Measurements from ENCODE around the gene ACSL1. TPM values are rescaled to one million over a fixed set of nuclear protein-coding genes. Genes with fewer than 3 reads are reported as not detected.

ACSL1 gene
- total RNA-seq, 1 experiment from 2014 or later = 3.5 TPM

DNA sequence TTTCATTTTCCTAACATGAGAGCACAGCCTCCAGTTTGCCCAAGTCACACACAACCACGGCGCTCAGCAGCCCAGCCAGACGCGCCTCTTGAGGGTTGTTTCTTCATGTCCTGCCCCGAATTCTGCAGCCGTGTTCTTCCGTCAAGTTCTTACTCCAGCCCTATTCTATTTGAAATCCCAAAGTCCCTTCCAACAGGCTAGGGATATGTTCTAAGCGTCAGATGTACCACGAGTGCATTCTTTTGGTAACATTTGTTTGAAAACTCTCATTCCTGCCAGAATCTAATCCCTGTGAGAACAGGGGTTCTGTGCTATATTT, 23.1 kb downstream of the ACSL1 start:
- Histone ChIP-seq H3T11ph (ENCODE audit: low read length) (no peak overlapping the region), H3K23ac (ENCODE audit: insufficient read length, low read depth, low read length) (no peak overlapping the region), H3K4ac (ENCODE audit: low read depth, low read length) (no peak overlapping the region), H4K8ac (replicated peaks; ENCODE audit: insufficient read length, low read depth, low read length) (no peak overlapping the region), H2BK15ac (ENCODE audit: low read depth, low read length) (no peak overlapping the region), H3K9me3 (ENCODE audit: control insufficient read depth, low read depth, low read length) (no peaks in the 10 kb centered on the region), H2AK5ac (ENCODE audit: insufficient read length, low read length) (no peak overlapping the region), H3K27ac (ENCODE audit: insufficient read length, low read depth, low read length) (no peak overlapping the region), H3K23me2 (ENCODE audit: insufficient read length, low read depth, low read length, poor library complexity, severe bottlenecking) (no peaks in the 10 kb centered on the region), H2BK20ac (ENCODE audit: low read depth, low read length, poor library complexity, severe bottlenecking) (no peak overlapping the region), H2BK5ac (ENCODE audit: insufficient read length, low read length) (no peak overlapping the region), H2BK12ac (ENCODE audit: insufficient read length, low read depth, low read length) (no peak overlapping the region), H3K14ac (ENCODE audit: insufficient read depth, low read length) (no peak overlapping the region), H3K27me3 (ENCODE audit: insufficient read depth, low read length) (no peaks in the 10 kb centered on the region), H3K79me2 (ENCODE audit: insufficient read depth, low read length) (no peaks in the 10 kb centered on the region), H3K56ac (ENCODE audit: insufficient read length, low read depth, low read length) (no peak overlapping the region), H2BK120ac (ENCODE audit: low read depth, low read length, poor library complexity, severe bottlenecking) (no peak overlapping the region), H4K91ac (ENCODE audit: insufficient read length, low read depth, low read length) (no peak overlapping the region), H3K4me2 (ENCODE audit: insufficient read depth, insufficient read length, low read length) (no peak overlapping the region), H4K20me1 (ENCODE audit: control insufficient read depth, insufficient read depth, insufficient read length) (no peaks in the 10 kb centered on the region), H3K4me1 (ENCODE audit: insufficient read depth, low read length) (peaks cover 6% of the 10 kb centered on the region), H3K9ac (ENCODE audit: extremely low read depth, insufficient read length, low read length) (no peak overlapping the region), H2AFZ (ENCODE audit: low read length) (no peak overlapping the region), H3K79me1 (ENCODE audit: insufficient read depth, low read depth, low read length, poor library complexity, severe bottlenecking) (no peaks in the 10 kb centered on the region), H4K5ac (ENCODE audit: insufficient read length, low read depth, low read length) (no peak overlapping the region), H3K18ac (ENCODE audit: insufficient read length, low read depth, low read length) (no peak overlapping the region)
- H3K27me3 Mint-ChIP-seq (ENCODE audit: low read depth) = peaks cover 7% of the 10 kb centered on the region
- TF ChIP-seq, protein P1, sequence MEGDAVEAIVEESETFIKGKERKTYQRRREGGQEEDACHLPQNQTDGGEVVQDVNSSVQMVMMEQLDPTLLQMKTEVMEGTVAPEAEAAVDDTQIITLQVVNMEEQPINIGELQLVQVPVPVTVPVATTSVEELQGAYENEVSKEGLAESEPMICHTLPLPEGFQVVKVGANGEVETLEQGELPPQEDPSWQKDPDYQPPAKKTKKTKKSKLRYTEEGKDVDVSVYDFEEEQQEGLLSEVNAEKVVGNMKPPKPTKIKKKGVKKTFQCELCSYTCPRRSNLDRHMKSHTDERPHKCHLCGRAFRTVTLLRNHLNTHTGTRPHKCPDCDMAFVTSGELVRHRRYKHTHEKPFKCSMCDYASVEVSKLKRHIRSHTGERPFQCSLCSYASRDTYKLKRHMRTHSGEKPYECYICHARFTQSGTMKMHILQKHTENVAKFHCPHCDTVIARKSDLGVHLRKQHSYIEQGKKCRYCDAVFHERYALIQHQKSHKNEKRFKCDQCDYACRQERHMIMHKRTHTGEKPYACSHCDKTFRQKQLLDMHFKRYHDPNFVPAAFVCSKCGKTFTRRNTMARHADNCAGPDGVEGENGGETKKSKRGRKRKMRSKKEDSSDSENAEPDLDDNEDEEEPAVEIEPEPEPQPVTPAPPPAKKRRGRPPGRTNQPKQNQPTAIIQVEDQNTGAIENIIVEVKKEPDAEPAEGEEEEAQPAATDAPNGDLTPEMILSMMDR (conservative IDR thresholded peaks at IDR 0.05) = no peak
- DNase-seq = no peak
- H3K9me3 Mint-ChIP-seq = no peaks in the 10 kb centered on the region
- no peak overlapping the region for H3K27ac Mint-ChIP-seq
- no peak overlapping the region for H3K4me3 Mint-ChIP-seq
- no CpG with 5 or more reads among the region's 9 CpGs for WGBS (ENCODE audit: extremely low coverage, insufficient read length, low lambda C conversion rate)
- no peaks in the 10 kb centered on the region for H3K36me3 Mint-ChIP-seq (ENCODE audit: insufficient read depth in 1 of 3, low read depth in 3 of 3)
- H3K4me1 Mint-ChIP-seq = peaks cover 13 to 15% of the 10 kb centered on the region in 2 experiments
